ENCODE data around the gene DPM3. TPM values are rescaled to one million over a fixed set of nuclear protein-coding genes. Genes with fewer than 3 reads are reported as not detected.

The DPM3 gene
- total and polyA plus RNA-seq, 9 of the 15 experiments (the other 6 are each of a cell fraction or from before 2014, with no cell fraction given), result 3.7 to 120 (median 36.4) TPM

DNA sequence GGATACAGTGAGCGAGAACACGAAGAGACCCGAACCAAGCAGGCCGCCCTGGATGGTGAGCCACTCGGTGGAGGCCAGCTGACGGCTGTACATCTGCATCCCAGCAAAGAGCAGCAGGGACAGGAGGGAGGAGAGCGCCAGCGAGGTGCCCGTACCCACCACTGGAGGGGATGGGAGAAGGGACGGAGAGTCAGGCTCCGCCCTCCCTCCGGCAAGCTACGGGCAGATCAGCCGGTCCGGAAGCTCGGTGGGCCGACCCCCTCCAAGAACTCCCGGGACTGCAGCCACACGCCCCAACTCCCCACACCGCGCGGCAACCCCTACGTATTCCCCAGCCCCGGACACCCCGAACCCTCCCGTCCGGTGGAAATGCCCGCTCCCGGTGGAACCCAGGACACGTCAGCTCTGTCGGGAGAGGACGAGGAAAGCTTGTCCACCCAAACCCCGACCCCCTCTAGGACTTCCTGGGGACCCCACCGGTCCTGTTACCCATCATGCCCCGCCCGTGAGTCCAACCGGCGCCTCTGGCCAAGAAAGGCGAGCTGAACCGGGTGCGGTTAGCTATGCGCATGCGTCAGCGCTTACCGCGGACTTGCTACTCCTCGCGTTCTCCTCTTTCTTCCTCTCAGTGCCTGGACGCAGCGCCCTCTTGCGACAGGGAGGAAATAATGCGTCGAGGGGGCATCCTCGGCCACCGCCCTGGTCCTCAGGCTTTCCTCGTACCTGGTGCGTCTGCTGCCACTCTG is 32.6 kb upstream of the DPM3 start, which contains the start of gene KRTCAP2 (continued):
- TF ChIP-seq, protein P1, sequence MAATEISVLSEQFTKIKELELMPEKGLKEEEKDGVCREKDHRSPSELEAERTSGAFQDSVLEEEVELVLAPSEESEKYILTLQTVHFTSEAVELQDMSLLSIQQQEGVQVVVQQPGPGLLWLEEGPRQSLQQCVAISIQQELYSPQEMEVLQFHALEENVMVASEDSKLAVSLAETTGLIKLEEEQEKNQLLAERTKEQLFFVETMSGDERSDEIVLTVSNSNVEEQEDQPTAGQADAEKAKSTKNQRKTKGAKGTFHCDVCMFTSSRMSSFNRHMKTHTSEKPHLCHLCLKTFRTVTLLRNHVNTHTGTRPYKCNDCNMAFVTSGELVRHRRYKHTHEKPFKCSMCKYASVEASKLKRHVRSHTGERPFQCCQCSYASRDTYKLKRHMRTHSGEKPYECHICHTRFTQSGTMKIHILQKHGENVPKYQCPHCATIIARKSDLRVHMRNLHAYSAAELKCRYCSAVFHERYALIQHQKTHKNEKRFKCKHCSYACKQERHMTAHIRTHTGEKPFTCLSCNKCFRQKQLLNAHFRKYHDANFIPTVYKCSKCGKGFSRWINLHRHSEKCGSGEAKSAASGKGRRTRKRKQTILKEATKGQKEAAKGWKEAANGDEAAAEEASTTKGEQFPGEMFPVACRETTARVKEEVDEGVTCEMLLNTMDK (IDR thresholded peaks at IDR 0.05; ENCODE audit: borderline replicate concordance, insufficient read depth, low read depth, low read length, poor library complexity, severe bottlenecking), result peak; percentile 83
- TF ChIP-seq SAP30 (IDR thresholded peaks at IDR 0.05; ENCODE audit: borderline replicate concordance, insufficient read depth, low read depth, low read length, poor library complexity, severe bottlenecking) (no peak), CHD4 (IDR thresholded peaks at IDR 0.05; ENCODE audit: insufficient read depth, insufficient replicate concordance, low read depth, low read length, poor library complexity, severe bottlenecking) (no peak), ARID1B (IDR thresholded peaks at IDR 0.05) (no peak), SLC30A9 (CRISPR knock-in tag; IDR thresholded peaks at IDR 0.05) (no peak), BRF1 (IDR thresholded peaks at IDR 0.05; ENCODE audit: borderline replicate concordance, extremely low read depth, insufficient read length) (no peak), ZNF232 (CRISPR knock-in tag; IDR thresholded peaks at IDR 0.05) (no peak), HMBOX1 (IDR thresholded peaks at IDR 0.05) (no peak), CAMTA2 (CRISPR knock-in tag; conservative IDR thresholded peaks at IDR 0.05) (no peak), POLR3A (IDR thresholded peaks at IDR 0.05; ENCODE audit: borderline replicate concordance, extremely low read depth, insufficient read depth, insufficient read length) (no peak), ZNF766 (CRISPR knock-in tag; conservative IDR thresholded peaks at IDR 0.05) (no peak; the same call in 1 of the 2 replicates), MTA2 (IDR thresholded peaks at IDR 0.05; ENCODE audit: low read depth) (no peak), ATF4 (CRISPR knock-in tag; IDR thresholded peaks at IDR 0.05) (no peak; the same call in 1 of the 2 replicates), ZNF143 (CRISPR knock-in tag; IDR thresholded peaks at IDR 0.05) (peak; percentile 72), PTBP1 (IDR thresholded peaks at IDR 0.05; ENCODE audit: low read depth, low read length) (no peak)
- TF ChIP-seq, protein P2, sequence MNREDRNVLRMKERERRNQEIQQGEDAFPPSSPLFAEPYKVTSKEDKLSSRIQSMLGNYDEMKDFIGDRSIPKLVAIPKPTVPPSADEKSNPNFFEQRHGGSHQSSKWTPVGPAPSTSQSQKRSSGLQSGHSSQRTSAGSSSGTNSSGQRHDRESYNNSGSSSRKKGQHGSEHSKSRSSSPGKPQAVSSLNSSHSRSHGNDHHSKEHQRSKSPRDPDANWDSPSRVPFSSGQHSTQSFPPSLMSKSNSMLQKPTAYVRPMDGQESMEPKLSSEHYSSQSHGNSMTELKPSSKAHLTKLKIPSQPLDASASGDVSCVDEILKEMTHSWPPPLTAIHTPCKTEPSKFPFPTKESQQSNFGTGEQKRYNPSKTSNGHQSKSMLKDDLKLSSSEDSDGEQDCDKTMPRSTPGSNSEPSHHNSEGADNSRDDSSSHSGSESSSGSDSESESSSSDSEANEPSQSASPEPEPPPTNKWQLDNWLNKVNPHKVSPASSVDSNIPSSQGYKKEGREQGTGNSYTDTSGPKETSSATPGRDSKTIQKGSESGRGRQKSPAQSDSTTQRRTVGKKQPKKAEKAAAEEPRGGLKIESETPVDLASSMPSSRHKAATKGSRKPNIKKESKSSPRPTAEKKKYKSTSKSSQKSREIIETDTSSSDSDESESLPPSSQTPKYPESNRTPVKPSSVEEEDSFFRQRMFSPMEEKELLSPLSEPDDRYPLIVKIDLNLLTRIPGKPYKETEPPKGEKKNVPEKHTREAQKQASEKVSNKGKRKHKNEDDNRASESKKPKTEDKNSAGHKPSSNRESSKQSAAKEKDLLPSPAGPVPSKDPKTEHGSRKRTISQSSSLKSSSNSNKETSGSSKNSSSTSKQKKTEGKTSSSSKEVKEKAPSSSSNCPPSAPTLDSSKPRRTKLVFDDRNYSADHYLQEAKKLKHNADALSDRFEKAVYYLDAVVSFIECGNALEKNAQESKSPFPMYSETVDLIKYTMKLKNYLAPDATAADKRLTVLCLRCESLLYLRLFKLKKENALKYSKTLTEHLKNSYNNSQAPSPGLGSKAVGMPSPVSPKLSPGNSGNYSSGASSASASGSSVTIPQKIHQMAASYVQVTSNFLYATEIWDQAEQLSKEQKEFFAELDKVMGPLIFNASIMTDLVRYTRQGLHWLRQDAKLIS (CRISPR knock-in tag; IDR thresholded peaks at IDR 0.05), result 0 out of 2 replicates have a peak, but pooled peaks have one; percentile 67
- TF ChIP-seq, protein P3, sequence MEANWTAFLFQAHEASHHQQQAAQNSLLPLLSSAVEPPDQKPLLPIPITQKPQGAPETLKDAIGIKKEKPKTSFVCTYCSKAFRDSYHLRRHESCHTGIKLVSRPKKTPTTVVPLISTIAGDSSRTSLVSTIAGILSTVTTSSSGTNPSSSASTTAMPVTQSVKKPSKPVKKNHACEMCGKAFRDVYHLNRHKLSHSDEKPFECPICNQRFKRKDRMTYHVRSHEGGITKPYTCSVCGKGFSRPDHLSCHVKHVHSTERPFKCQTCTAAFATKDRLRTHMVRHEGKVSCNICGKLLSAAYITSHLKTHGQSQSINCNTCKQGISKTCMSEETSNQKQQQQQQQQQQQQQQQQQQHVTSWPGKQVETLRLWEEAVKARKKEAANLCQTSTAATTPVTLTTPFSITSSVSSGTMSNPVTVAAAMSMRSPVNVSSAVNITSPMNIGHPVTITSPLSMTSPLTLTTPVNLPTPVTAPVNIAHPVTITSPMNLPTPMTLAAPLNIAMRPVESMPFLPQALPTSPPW (CRISPR knock-in tag; IDR thresholded peaks at IDR 0.05), result no peak; the same call in 1 of the 2 replicates

All from K562 (cell line).